Epithelial cell of proximal tubule (primary cell): ENCODE measurements around the gene ASPG. TPM values are rescaled to one million over a fixed set of nuclear protein-coding genes. Genes with fewer than 3 reads are reported as not detected.

ENCODE experiments used
- DNase-seq: peaks from one replicate; pipeline ENCODE4 v3.0.0-alpha.2; 2011; ENCODE audit warnings: low read depth
- H3K4me3 ChIP-seq: 2 replicates; pipeline ENCODE4 v1.5.1; 2011; ENCODE audit warnings: low read depth, mild to moderate bottlenecking, low read length
- total RNA-seq: library from RNA; depleted of rRNA; stranded (reverse); fragments of >200 nt; gene quantifications from 2 replicates; pipeline ENCODE4 v1.2.3, GENCODE V29; 2015
- TF ChIP-seq, protein P1 (sequence below): conservative IDR thresholded peaks from 2 replicates; pipeline ENCODE4 v1.5.1; 2012; ENCODE audit warnings: low read depth, mild to moderate bottlenecking, low read length

Gene ASPG
- total RNA-seq, 1 donor from 2014 or later = not detected

DNA sequence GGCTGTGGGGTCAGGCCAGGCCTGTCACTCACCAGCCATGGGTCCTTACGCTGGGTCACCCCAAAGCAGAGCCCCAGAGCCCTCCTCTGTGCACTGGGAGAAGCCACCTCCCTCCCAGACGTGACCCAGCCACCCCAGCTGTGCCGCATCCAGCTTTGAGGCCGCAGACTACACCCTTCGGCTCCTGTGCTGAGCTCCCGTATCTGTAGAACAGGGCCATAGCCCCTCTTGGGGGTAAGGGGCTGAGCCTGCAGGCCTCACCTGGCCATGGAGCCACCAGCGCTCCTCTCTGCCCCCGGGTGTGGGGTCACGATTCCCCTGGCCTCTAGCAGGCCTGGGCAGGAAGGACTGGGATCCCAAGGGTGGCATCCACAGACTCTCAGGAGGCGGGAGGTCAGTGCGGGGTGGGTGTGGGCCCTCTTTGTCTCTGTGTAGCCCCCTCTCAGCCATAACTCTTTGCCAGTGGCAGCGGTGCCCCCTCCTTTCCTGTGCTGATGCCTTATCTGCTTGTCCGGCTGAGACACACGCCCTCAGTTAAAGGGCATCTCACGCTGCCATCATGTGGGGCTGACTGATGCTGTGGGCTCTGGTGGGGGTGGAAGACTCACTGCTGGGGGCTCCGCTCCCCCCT is 16.3 kb downstream of the ASPG start:
- H3K4me3 ChIP-seq = no peak overlapping the region
- no peak for DNase-seq
- TF ChIP-seq, protein P1, sequence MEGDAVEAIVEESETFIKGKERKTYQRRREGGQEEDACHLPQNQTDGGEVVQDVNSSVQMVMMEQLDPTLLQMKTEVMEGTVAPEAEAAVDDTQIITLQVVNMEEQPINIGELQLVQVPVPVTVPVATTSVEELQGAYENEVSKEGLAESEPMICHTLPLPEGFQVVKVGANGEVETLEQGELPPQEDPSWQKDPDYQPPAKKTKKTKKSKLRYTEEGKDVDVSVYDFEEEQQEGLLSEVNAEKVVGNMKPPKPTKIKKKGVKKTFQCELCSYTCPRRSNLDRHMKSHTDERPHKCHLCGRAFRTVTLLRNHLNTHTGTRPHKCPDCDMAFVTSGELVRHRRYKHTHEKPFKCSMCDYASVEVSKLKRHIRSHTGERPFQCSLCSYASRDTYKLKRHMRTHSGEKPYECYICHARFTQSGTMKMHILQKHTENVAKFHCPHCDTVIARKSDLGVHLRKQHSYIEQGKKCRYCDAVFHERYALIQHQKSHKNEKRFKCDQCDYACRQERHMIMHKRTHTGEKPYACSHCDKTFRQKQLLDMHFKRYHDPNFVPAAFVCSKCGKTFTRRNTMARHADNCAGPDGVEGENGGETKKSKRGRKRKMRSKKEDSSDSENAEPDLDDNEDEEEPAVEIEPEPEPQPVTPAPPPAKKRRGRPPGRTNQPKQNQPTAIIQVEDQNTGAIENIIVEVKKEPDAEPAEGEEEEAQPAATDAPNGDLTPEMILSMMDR = no peak

- no peak overlapping the region for H3K4me3 ChIP-seq
- DNase-seq = no peak
- TF ChIP-seq, protein P1 = no peak
Observed at GRCh38 chr14:104102282-104102914, 16.9 kb downstream of the ASPG start.

DNA sequence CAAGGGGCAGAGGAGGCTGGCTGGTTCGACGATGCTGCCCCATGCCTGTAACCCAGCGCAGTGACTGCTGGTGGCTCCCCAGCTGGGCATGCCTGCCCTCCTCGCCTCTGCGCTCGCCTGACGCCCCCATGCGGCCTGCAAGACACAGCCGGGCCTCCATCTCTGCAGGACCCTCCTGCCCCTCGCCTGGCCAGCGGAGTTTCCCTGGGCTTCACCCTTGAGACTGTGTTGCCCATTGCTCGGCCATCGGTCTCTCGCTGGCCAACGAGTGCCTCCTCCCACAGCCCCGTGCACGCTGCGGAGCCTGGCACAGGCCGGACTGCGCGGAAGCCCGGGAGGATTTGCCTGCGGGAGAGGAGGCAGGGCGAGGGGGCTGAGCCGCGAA is 17.6 kb downstream of the ASPG start:
- TF ChIP-seq, protein P1 = no peak
- DNase-seq = no peak
- H3K4me3 ChIP-seq = no peak overlapping the region

- TF ChIP-seq, protein P1 = no peak
- no peak for DNase-seq
- H3K4me3 ChIP-seq = no peak overlapping the region
Observed at GRCh38 chr14:104103446-104104075, 18.1 kb downstream of the ASPG start.

DNA sequence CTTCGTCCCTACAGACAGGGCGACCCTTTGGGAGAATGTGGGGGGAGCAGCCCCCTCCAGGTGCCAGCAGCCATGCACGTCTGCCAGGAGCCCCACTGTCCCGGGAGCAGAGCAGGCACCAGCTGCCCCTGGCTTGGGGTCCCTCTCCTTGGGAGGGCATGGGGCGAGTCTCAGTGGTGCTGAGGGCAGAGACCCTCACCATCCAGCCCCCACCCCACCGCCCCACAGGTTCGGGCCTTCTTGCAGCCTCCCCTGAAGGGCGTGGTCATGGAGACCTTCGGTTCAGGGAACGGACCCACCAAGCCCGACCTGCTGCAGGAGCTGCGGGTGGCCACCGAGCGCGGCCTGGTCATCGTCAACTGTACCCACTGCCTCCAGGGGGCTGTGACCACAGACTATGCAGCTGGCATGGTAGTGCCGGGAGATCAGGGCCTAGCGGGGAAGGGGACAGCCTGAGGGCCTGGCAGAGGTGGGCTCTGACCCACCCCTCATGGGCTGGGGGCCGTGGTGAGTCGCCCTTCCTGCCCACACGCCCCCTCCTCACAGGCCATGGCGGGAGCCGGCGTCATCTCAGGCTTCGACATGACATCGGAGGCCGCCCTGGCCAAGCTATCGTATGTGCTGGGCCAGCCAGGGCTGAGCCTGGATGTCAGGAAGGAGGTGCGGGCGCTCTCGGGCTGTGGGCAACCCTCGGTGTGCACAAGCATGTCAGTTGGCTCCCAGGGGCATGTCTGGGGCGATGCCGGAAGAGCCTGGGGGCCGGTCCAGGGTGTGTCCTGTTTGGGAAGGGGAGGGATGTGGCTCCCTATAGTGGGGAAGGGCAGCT is 18.8 kb downstream of the ASPG start:
- no peak for DNase-seq
- TF ChIP-seq, protein P1 = no peak
- no peak overlapping the region for H3K4me3 ChIP-seq

DNA sequence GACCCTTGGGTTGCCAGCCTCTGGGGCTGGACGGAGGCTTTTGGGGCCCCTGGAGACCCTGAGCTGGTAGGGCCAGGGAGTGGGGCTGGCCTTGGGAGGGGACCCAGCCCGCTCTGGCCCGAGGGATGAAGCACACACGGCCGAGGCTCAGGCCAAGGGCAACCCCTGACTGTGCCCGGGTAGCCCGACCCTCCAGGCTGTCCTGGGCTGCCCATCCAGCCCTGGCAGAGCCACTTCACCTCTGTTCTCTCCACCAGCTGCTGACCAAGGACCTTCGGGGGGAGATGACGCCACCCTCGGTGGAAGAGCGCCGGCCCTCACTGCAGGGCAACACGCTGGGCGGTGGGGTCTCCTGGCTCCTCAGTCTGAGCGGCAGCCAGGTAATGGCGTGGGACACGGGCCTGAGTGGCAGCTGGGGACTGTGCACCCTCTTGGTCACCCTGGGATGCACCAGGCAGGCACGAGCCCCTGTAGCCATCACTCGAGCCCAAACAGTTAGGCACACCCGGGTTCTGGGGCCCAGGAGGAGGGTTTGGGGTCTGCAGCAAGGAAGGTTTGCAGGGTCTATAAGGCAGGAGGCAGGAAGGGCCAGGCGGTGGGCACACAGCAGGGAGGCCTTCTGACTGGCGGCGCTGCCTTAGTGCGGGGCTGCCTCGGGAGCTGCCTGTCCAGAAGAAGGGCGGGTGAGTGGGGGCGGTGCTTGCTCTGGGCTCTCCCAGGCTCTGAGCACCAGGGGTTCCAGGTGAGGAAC is 19.7 kb downstream of the ASPG start:
- TF ChIP-seq, protein P1 = no peak
- H3K4me3 ChIP-seq = no peak overlapping the region
- DNase-seq = no peak
